HG02938 (cell line): ENCODE data around the gene SLC6A17.

Experiments
- ATAC-seq: cut with Tn5 transposase; IDR thresholded peaks from one replicate; pipeline ENCODE4 v1.9.1; 2021; ENCODE audit warnings: mild to moderate bottlenecking, moderate library complexity; ENCODE audit not compliant: unreplicated experiment

Gene SLC6A17

GRCh38 chr1:110201157-110201825 is 51.0 kb downstream of the SLC6A17 start:
- ATAC-seq = no peak

- ATAC-seq = no peak
These were observed 52.8 kb downstream of the SLC6A17 start for GRCh38 chr1:110203021-110203661.

- ATAC-seq = no peak
These were observed 54.9 kb downstream of the SLC6A17 start for GRCh38 chr1:110205156-110205555.

GRCh38 chr1:110205591-110206155 is 55.4 kb downstream of the SLC6A17 start:
- ATAC-seq = no peak

GRCh38 chr1:110206261-110206920 is 56.1 kb downstream of the SLC6A17 start:
- no peak for ATAC-seq

GRCh38 chr1:110207831-110208230 is 57.5 kb downstream of the SLC6A17 start:
- no peak for ATAC-seq

GRCh38 chr1:110208916-110209645 is 58.8 kb downstream of the SLC6A17 start:
- ATAC-seq = no peak

- ATAC-seq = peak; percentile 75
These were observed 59.7 kb downstream of the SLC6A17 start, which contains the start of gene KCNC4 for GRCh38 chr1:110209715-110210603. TSS of gene KCNC4 (plus strand) at chr1:110210314. CDS start at chr1:110211500, 1,186 bp downstream.

- ATAC-seq = no peak
These were observed 60.6 kb downstream of the SLC6A17 start for GRCh38 chr1:110210604-110211495.

- ATAC-seq = no peak
These were observed 61.3 kb downstream of the SLC6A17 start for GRCh38 chr1:110211496-110212168.

GRCh38 chr1:110212169-110213142 is 62.2 kb downstream of the SLC6A17 start:
- no peak for ATAC-seq

GRCh38 chr1:110213143-110213540 is 62.8 kb downstream of the SLC6A17 start:
- no peak for ATAC-seq

GRCh38 chr1:110214454-110215404 is 64.4 kb downstream of the SLC6A17 start:
- ATAC-seq = no peak

- ATAC-seq = no peak
These were observed 65.6 kb downstream of the SLC6A17 start for GRCh38 chr1:110215621-110216515.

GRCh38 chr1:110216844-110217444 is 66.7 kb downstream of the SLC6A17 start:
- ATAC-seq = no peak
